Liver (tissue), 9 donors: ENCODE data around the gene FASTK. TPM values are rescaled to one million over a fixed set of nuclear protein-coding genes. Genes with fewer than 3 reads are reported as not detected.

ENCODE experiments used
- DNase-seq: peaks from one replicate; pipeline ENCODE4 v3.0.0-alpha.2; 2017; ENCODE audit warnings: low spot score
- H3K27ac ChIP-seq, 2 donors: one replicate each; pipeline ENCODE4 v1.7.0; 2013; ENCODE audit warnings: inconsistent platforms in 2 of 2, low read length in 2 of 2, control low read depth in 1 of 2, low read depth in 1 of 2, mild to moderate bottlenecking in 1 of 2
- H3K27me3 ChIP-seq, 4 donors: one replicate each; pipeline versions ENCODE4 v1.6.1 to v1.7.0; 2013; ENCODE audit warnings: low read length in 3 of 4, inconsistent platforms in 1 of 4, mild to moderate bottlenecking in 1 of 4, moderate library complexity in 1 of 4; ENCODE audit not compliant: control insufficient read depth in 4 of 4, insufficient read depth in 4 of 4
- H3K36me3 ChIP-seq, 4 donors: one replicate each; pipeline versions ENCODE4 v1.6.1 to v1.7.0; 2013; ENCODE audit warnings: low read length in 3 of 4, mild to moderate bottlenecking in 3 of 4, low read depth in 1 of 4, moderate library complexity in 1 of 4; ENCODE audit not compliant: control insufficient read depth in 4 of 4, insufficient read depth in 3 of 4
- H3K4me1 ChIP-seq, 4 donors: one replicate each; pipeline versions ENCODE4 v1.6.1 to v1.7.0; 2013; ENCODE audit warnings: low read length in 3 of 4, mild to moderate bottlenecking in 3 of 4, moderate library complexity in 1 of 4; ENCODE audit not compliant: control insufficient read depth in 4 of 4, insufficient read depth in 4 of 4
- H3K4me3 ChIP-seq, 3 donors: one replicate each; pipeline versions ENCODE4 v1.6.1 to v1.7.0; 2013; ENCODE audit warnings: low read length in 3 of 3, control low read depth in 1 of 3, low read depth in 1 of 3, mild to moderate bottlenecking in 1 of 3
- H3K9ac ChIP-seq, 2 donors: one replicate each; pipeline ENCODE4 v1.7.0; 2013; ENCODE audit warnings: low read length in 2 of 2, mild to moderate bottlenecking in 2 of 2, moderate library complexity in 2 of 2, control low read depth in 1 of 2, low read depth in 1 of 2
- H3K9me3 ChIP-seq, 4 donors: one replicate each; pipeline versions ENCODE4 v1.6.1 to v1.7.0; 2013; ENCODE audit warnings: low read length in 3 of 4; ENCODE audit not compliant: control insufficient read depth in 4 of 4
- EGR1 ChIP-seq, 2 donors: IDR thresholded peaks; 2 replicates each; pipeline ENCODE4 v1.6.1; 2016 to 2018; ENCODE audit warnings: antibody characterized with exemption in 2 of 2, low read depth in 2 of 2
- FOXA1 ChIP-seq: IDR thresholded peaks from 2 replicates; pipeline ENCODE4 v1.6.1; 2016; ENCODE audit warnings: antibody characterized with exemption
- FOXA2 ChIP-seq: IDR thresholded peaks from 2 replicates; pipeline ENCODE4 v1.6.1; 2016; ENCODE audit warnings: antibody characterized with exemption
- GABPA ChIP-seq, 2 donors: IDR thresholded peaks in 1 of 2; conservative IDR thresholded peaks in 1 of 2; 2 replicates each; pipeline ENCODE4 v1.6.1; 2016; ENCODE audit warnings: antibody characterized with exemption in 2 of 2, mild to moderate bottlenecking in 1 of 2, moderate library complexity in 1 of 2
- HNF4A ChIP-seq, 2 donors: conservative IDR thresholded peaks; 2 replicates each; pipeline ENCODE4 v1.6.1; 2016; ENCODE audit warnings: antibody characterized with exemption in 2 of 2, mild to moderate bottlenecking in 2 of 2
- HNF4G ChIP-seq: IDR thresholded peaks from 2 replicates; pipeline ENCODE4 v1.6.1; 2016; ENCODE audit warnings: antibody characterized with exemption
- JUND ChIP-seq, 2 donors: IDR thresholded peaks; 2 replicates each; pipeline ENCODE4 v1.6.1; 2016; ENCODE audit warnings: antibody characterized with exemption in 2 of 2
- RAD21 ChIP-seq, 2 donors: IDR thresholded peaks; 2 replicates each; pipeline ENCODE4 v1.6.1; 2016; ENCODE audit warnings: antibody characterized with exemption in 2 of 2, mild to moderate bottlenecking in 2 of 2
- RXRA ChIP-seq, 2 donors: IDR thresholded peaks; 2 replicates each; pipeline ENCODE4 v1.6.1; 2017 to 2018; ENCODE audit warnings: antibody characterized with exemption in 2 of 2, mild to moderate bottlenecking in 1 of 2
- SP1 ChIP-seq: IDR thresholded peaks from 2 replicates; pipeline ENCODE4 v1.6.1; 2018; ENCODE audit warnings: antibody characterized with exemption, mild to moderate bottlenecking
- TAF1 ChIP-seq: conservative IDR thresholded peaks from 2 replicates; pipeline ENCODE4 v1.6.1; 2016; ENCODE audit warnings: antibody characterized with exemption, mild to moderate bottlenecking
- YY1 ChIP-seq: IDR thresholded peaks from 2 replicates; pipeline ENCODE4 v1.6.1; 2016; ENCODE audit warnings: antibody characterized with exemption, mild to moderate bottlenecking
- whole genome bisulfite sequencing: extraction: QIAGEN DNeasy Blood & Tissue Kit; methylation state at CpG from one replicate; pipeline ENCODE4 v1.1.7; 2013; 5-methylcytosine and 5-hydroxymethylcytosine counted together
- polyA plus RNA-seq, 2 donors: library from polyadenylated mRNA; stranded (reverse) in 1 of 2; unstranded in 1 of 2; fragments of 200-250 nt in 1 of 2; fragments of >200 nt in 1 of 2; fragmentation: Nextera tagmentation in 1 of 2; extraction: Ambion mirVana in 1 of 2; gene quantifications; one replicate each; pipeline versions ENCODE4 v1.2.1 to v1.2.3, GENCODE V29; 2013 to 2015
- total RNA-seq, 2 donors: library from RNA; depleted of rRNA; stranded (reverse); fragments of >200 nt; gene quantifications; one replicate each; pipeline ENCODE4 v1.2.3, GENCODE V29; 2014
- TF ChIP-seq, protein P1 (sequence below): IDR thresholded peaks from 2 replicates; pipeline ENCODE4 v1.6.1; 2016; ENCODE audit warnings: antibody characterized with exemption
- TF ChIP-seq, protein P2 (sequence below): fragments of 150-350 bp; IDR thresholded peaks from 2 replicates; pipeline ENCODE4 v1.5.1; 2017; ENCODE audit warnings: improper control_type of control experiment, low read depth, low read length; ENCODE audit not compliant: missing input control
- TF ChIP-seq, protein P3 (sequence below): IDR thresholded peaks from 2 replicates; pipeline ENCODE4 v1.6.1; 2016; ENCODE audit warnings: antibody characterized with exemption, mild to moderate bottlenecking
- TF ChIP-seq, protein P4 (sequence below): IDR thresholded peaks from 2 replicates; pipeline ENCODE4 v1.6.1; 2016; ENCODE audit warnings: antibody characterized with exemption
- TF ChIP-seq, protein P5 (sequence below): IDR thresholded peaks from 2 replicates; pipeline ENCODE4 v1.6.1; 2016; ENCODE audit warnings: antibody characterized with exemption
- donor health status: healthy.
- donor health status: healthy.
- donor health status: healthy.
- donor health status: healthy.
- donor health status: healthy.

FASTK gene
- total and polyA plus RNA-seq, 4 donors = 31.1 to 62.8 (median 43.7) TPM

DNA sequence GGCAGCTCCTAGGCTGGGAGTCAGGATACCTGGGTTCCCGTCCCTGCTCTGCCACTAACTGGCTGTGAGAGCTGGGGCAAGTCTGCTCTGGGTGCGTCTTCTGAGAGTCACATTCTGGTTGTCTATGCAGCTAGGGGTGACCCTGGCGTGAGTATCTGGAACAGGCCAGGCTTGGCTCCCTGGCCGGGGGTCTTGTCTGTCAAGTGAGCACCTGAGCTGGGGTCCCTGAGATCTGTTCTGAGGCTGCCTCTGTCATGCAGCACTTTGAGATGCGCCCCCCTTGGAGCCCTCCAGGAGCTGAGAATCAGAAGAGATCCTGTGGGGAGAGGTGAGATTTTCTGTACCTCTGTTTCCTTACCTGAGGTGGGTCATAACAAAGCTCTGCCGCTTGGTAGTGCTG lies 13.1 kb upstream of the FASTK start:
- H3K27ac ChIP-seq = no peak overlapping the region
- no peaks in the 10 kb centered on the region for H3K27me3 ChIP-seq
- no peak overlapping the region for H3K9ac ChIP-seq
- no peak for DNase-seq
- whole genome bisulfite sequencing = 96% methylated on average over 6 of the region's 6 CpGs
- peaks cover 3 to 31% (median 20%) of the 10 kb centered on the region in 4 donors for H3K4me1 ChIP-seq
- no peak overlapping the region for H3K4me3 ChIP-seq
- no peak for TF ChIP-seq FOXA2
- no peak for TF ChIP-seq JUND (IDR thresholded peaks at IDR 0.05)
- TF ChIP-seq GABPA (IDR thresholded peaks at IDR 0.05 in 1 of 2, conservative IDR thresholded peaks at IDR 0.05 in 1 of 2) = no peak
- TF ChIP-seq FOXA1 = no peak
- TF ChIP-seq HNF4A (conservative IDR thresholded peaks at IDR 0.05) = no peak
- TF ChIP-seq, protein P1, sequence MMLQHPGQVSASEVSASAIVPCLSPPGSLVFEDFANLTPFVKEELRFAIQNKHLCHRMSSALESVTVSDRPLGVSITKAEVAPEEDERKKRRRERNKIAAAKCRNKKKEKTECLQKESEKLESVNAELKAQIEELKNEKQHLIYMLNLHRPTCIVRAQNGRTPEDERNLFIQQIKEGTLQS = no peak
- TF ChIP-seq, protein P2, sequence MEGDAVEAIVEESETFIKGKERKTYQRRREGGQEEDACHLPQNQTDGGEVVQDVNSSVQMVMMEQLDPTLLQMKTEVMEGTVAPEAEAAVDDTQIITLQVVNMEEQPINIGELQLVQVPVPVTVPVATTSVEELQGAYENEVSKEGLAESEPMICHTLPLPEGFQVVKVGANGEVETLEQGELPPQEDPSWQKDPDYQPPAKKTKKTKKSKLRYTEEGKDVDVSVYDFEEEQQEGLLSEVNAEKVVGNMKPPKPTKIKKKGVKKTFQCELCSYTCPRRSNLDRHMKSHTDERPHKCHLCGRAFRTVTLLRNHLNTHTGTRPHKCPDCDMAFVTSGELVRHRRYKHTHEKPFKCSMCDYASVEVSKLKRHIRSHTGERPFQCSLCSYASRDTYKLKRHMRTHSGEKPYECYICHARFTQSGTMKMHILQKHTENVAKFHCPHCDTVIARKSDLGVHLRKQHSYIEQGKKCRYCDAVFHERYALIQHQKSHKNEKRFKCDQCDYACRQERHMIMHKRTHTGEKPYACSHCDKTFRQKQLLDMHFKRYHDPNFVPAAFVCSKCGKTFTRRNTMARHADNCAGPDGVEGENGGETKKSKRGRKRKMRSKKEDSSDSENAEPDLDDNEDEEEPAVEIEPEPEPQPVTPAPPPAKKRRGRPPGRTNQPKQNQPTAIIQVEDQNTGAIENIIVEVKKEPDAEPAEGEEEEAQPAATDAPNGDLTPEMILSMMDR = no peak
- TF ChIP-seq, protein P3, sequence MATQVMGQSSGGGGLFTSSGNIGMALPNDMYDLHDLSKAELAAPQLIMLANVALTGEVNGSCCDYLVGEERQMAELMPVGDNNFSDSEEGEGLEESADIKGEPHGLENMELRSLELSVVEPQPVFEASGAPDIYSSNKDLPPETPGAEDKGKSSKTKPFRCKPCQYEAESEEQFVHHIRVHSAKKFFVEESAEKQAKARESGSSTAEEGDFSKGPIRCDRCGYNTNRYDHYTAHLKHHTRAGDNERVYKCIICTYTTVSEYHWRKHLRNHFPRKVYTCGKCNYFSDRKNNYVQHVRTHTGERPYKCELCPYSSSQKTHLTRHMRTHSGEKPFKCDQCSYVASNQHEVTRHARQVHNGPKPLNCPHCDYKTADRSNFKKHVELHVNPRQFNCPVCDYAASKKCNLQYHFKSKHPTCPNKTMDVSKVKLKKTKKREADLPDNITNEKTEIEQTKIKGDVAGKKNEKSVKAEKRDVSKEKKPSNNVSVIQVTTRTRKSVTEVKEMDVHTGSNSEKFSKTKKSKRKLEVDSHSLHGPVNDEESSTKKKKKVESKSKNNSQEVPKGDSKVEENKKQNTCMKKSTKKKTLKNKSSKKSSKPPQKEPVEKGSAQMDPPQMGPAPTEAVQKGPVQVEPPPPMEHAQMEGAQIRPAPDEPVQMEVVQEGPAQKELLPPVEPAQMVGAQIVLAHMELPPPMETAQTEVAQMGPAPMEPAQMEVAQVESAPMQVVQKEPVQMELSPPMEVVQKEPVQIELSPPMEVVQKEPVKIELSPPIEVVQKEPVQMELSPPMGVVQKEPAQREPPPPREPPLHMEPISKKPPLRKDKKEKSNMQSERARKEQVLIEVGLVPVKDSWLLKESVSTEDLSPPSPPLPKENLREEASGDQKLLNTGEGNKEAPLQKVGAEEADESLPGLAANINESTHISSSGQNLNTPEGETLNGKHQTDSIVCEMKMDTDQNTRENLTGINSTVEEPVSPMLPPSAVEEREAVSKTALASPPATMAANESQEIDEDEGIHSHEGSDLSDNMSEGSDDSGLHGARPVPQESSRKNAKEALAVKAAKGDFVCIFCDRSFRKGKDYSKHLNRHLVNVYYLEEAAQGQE = no peak
- no peak for TF ChIP-seq HNF4G
- TF ChIP-seq RXRA (IDR thresholded peaks at IDR 0.05) = no peak
- no peak for TF ChIP-seq EGR1 (IDR thresholded peaks at IDR 0.05; ENCODE audit: low read depth in 2 of 2)
- no peak for TF ChIP-seq YY1
- TF ChIP-seq, protein P4, sequence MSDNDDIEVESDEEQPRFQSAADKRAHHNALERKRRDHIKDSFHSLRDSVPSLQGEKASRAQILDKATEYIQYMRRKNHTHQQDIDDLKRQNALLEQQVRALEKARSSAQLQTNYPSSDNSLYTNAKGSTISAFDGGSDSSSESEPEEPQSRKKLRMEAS = no peak
- TF ChIP-seq SP1 = no peak
- TF ChIP-seq, protein P5, sequence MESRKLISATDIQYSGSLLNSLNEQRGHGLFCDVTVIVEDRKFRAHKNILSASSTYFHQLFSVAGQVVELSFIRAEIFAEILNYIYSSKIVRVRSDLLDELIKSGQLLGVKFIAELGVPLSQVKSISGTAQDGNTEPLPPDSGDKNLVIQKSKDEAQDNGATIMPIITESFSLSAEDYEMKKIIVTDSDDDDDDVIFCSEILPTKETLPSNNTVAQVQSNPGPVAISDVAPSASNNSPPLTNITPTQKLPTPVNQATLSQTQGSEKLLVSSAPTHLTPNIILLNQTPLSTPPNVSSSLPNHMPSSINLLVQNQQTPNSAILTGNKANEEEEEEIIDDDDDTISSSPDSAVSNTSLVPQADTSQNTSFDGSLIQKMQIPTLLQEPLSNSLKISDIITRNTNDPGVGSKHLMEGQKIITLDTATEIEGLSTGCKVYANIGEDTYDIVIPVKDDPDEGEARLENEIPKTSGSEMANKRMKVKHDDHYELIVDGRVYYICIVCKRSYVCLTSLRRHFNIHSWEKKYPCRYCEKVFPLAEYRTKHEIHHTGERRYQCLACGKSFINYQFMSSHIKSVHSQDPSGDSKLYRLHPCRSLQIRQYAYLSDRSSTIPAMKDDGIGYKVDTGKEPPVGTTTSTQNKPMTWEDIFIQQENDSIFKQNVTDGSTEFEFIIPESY = no peak
- no peak for TF ChIP-seq RAD21 (IDR thresholded peaks at IDR 0.05)
- no peak for TF ChIP-seq TAF1
- no peaks in the 10 kb centered on the region for H3K9me3 ChIP-seq
- peaks cover 0 to 2% (median 0%) of the 10 kb centered on the region in 4 donors for H3K36me3 ChIP-seq

DNA sequence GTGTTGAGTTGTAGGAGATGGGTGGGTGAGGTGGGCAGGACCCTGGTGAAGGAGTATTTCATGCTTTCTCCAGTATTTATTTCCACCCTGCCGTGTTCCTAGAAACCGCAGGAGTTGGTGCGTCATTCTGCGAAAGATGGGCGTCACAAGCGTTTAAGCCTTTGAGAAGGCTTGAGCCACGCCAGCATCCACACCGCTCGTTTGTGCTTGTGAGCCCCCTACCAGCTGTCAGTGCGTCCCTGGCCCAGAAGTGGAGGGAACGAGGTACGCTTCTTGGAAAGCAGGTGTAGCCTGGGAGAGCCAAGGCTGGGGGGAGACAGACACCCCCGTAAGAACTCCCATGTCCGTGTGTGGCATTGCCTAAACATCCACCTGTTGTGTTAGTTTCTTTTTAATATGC lies 11.4 kb upstream of the FASTK start:
- H3K27ac ChIP-seq = no peak overlapping the region
- H3K4me3 ChIP-seq = no peak overlapping the region
- H3K4me1 ChIP-seq = peaks cover 10 to 42% (median 30%) of the 10 kb centered on the region in 4 donors
- H3K36me3 ChIP-seq = peaks cover 0 to 2% (median 0%) of the 10 kb centered on the region in 4 donors
- 93% methylated on average over 14 of the region's 14 CpGs for WGBS
- H3K9me3 ChIP-seq = no peaks in the 10 kb centered on the region
- DNase-seq = no peak
- H3K27me3 ChIP-seq = no peaks in the 10 kb centered on the region
- H3K9ac ChIP-seq = no peak overlapping the region
- TF ChIP-seq HNF4G (no peak), FOXA2 (no peak), TAF1 (no peak), EGR1 (IDR thresholded peaks at IDR 0.05; ENCODE audit: low read depth in 2 of 2) (no peak)
- TF ChIP-seq, protein P5 = no peak
- TF ChIP-seq, protein P4 = no peak
- TF ChIP-seq, protein P2 = no peak
